Amniotic stem cell (primary cell): Measurements from ENCODE around the gene DSCAML1.

Experiments used
- DNase-seq: peaks from one replicate; lab custom pipeline; 2025; lab: John Stamatoyannopoulos, UW

DSCAML1 gene

GRCh38 chr11:117546431-117547194 is 250.4 kb downstream of the DSCAML1 start:
- DNase-seq, result no peak

DNA sequence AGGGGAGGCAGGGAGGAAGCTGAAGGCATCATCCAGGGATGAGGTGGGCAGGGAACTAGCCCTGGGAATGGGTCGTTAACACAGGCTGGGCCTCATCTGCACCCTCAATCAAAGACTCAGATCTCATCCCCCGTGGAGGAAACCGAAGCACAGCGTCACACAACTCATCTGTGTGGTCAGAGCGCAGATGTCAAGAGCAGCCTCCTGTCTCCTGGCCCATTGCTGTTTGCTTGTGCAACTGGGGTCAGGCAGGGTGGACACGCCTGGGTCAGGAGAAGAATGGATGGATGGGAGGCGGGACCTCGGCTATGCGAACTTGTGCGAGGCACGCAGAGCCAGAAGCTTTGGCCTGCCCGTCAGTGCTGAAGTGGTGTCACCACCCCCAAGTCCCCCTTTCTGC is 251.3 kb downstream of the DSCAML1 start:
- DNase-seq, result no peak

- no peak for DNase-seq
Observed at GRCh38 chr11:117544130-117544800, 252.8 kb downstream of the DSCAML1 start.

GRCh38 chr11:117541211-117541610 is 255.8 kb downstream of the DSCAML1 start:
- no peak for DNase-seq

DNA sequence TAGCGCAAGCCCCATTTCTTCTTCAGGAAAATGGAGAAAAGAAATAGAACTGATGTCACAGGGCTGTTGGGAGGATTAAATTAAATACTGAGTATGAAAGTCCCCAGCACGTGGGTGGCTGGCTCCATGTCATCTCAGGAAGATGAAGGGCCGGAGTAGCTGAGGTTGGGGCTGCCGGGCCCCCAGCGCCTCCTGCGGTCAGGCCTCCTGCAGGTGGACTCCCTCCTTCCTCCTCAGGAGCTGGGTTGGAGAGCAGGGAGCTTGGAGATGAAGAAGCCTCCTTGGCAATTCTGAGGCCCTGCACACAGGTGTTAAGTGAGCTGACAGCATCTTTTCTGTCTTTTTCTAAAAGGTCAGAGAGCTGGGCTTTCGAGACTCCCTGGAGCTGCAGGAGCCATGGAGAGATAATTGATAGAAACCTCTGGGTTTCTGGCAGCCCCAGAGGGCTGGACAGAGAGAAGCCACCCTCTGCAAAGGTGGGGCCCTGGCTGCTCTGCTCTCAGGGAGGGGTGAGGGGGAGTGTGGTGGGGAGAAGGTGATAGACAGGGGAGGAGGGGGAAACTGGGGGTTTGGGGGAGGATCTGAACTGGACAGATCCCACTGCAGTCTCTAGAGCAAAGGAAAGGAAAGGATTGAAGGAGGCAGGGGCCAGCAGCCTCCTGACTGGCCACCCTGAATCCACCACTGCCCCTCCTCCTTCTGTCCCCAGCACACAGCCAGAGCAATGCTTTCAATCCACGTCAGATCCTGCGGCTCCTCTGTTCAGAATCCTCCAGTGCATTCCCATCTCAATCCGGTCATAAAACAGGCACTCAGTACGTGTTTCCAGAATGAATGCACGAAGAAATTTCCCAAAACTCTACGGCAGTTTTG is 258.5 kb downstream of the DSCAML1 start:
- DNase-seq, result no peak

GRCh38 chr11:117535850-117536411 is 261.1 kb downstream of the DSCAML1 start:
- DNase-seq, result no peak

GRCh38 chr11:117535201-117535849 is 261.7 kb downstream of the DSCAML1 start:
- DNase-seq, result no peak

- DNase-seq, result no peak
Observed at GRCh38 chr11:117532568-117532967, 264.4 kb downstream of the DSCAML1 start.

DNA sequence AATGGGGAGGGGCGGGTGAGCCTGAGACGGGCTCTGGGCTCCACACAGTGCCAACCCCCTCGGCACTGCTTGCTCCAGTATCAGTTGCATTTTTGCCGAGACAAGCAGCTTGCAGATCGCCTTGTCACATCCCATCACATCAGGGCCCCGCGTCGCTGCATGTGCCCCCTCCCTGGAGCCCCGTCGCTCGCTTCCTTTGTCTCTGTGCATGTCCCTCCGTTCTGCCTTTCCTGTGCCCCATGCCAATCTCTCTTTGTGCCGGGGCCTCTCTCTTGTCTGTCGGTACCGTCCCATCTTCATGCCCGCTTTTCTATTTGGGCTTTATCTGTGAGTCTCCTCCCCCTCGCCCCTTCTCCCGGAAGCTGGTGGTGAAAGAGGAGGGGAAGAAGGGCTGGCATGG is 267.2 kb downstream of the DSCAML1 start:
- no peak for DNase-seq

DNA sequence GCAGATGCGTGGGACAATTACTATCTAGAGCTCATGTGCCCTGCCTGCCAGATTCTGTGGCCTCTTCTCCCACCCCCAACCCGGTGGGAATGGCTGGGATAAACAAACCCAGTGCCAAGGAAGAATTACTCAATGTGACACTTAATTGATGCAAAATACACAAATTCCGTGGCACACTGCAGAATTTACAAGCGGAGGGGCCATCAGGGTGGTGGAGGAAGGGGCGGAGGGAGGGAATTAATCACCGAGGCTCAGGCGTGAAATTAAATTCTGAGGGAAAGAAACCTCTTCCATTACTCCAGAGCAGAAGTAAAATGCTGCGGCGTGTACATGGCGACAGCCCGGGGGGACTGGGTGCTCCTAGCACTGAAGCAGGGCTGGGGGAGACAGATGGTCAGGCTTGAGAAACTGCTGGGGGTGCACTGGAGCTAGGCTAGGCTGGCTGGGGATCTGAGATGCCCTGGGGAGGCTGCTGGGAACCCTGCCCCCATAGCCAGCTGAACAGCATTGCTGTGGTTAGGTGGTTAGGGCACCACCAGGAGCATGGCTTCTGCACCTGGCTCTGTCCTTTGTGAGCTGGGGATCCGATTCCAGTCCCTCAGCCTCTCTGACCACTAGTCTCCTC is 268.8 kb downstream of the DSCAML1 start:
- DNase-seq, result no peak

DNA sequence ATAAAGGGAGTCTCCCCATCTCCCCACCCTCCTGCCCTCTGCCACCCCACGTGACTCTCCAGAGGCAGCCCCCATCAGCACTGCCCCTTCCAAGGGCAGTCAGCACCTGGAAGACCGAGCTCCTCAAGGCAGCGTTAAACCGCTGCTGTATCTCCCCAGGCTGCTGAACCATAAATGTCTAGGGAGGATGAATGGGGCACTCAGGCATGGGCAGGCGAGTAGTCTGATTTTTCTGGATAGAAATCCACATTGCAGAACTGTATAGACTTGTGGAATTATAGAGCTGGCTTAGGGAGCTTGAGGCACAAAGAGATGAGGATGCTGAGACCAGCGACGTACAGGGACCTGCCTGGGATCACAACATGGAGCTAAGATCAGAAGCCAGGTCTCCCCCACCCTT is 269.7 kb downstream of the DSCAML1 start:
- DNase-seq, result no peak

DNA sequence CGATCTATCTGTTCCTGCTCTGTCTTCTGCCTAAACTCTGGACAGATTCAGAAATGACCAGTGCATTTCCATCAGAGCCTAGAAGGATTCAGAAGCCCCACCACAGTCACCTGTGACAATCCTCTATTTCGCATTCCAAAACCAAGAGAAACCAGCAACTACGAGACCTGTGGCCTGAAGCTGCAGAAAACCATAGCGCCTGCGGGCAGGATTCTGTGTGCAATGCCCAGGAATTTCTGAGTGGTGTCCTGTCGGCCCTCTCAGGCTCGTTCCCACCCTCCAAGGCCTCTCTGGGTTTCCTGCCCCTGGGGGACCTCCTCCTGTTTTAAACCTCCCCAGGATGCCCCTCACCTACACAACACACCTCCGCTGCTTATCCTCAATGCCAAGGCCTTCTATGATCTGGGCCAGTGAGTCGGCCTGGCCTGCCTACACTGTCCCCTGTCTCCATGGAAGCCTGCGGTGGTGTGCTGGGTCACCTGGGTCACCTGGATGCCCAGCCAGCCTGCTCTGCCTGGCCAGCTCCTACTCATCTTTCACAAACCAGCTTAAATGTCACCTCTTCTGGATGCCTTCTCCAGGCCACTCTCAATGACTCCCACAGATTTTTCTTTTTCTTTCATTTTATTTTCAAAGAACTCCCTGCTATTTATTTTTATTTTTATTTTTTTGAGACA is 271.0 kb downstream of the DSCAML1 start:
- DNase-seq, result no peak

- no peak for DNase-seq
Observed at GRCh38 chr11:117524468-117525183, 272.4 kb downstream of the DSCAML1 start.

GRCh38 chr11:117523680-117524079 is 273.3 kb downstream of the DSCAML1 start:
- no peak for DNase-seq

GRCh38 chr11:117521974-117522373 is 275.0 kb downstream of the DSCAML1 start:
- DNase-seq, result no peak

GRCh38 chr11:117520966-117521365 is 276.1 kb downstream of the DSCAML1 start:
- no peak for DNase-seq

DNA sequence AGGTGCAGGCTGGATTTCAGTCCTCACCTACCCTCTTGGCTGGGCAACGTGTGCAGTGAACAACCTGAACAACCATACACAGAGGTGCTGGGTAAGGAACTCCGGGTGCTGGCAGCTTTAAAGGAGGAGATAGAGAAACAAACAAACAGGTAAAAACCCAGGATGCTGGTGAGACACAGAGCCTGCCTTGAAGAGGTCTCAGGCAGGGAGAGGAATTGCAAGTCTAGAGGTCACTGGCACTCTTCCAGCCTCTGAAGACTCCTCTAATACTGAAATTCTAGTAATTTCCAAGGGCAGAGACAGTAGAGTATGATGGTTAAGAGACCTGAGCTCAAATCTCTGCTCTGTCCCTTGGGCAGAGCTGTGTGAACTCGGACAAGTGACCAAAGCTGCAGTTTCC is 276.8 kb downstream of the DSCAML1 start:
- no peak for DNase-seq

- no peak for DNase-seq
Observed at GRCh38 chr11:117519590-117519989, 277.4 kb downstream of the DSCAML1 start.

- no peak for DNase-seq
Observed at GRCh38 chr11:117519170-117519569, 277.8 kb downstream of the DSCAML1 start.

DNA sequence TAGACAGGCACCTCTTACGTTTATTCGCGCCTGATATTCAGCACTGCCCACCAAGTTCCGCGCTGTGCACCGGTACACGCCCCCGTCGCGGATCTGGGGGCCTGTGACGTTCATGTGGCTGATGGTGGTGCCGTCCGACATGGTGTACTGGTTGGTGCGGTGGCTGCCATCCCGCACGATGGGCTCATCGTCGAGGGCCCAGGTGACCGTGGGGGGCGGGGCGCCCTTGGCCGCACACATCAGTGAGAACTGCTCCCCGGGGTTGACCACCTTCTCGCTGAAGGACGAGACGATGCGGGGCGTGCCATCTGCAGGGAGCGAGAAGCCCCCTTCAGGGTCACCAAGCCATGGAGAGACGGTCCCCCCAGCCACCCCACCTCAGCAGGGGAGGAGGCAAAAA is 278.6 kb downstream of the DSCAML1 start:
- DNase-seq, result no peak
